Neural cell (in vitro differentiated cells): ENCODE measurements around the gene KDM2A.
"Not testable (repeated sequence)": the region's sequence is repeated elsewhere in the genome, so short reads cannot be mapped to it uniquely, and the experiment has no call there.

ENCODE experiments used
- EP300 ChIP-seq: fragments of 450-650 bp; conservative IDR thresholded peaks from 2 replicates; pipeline ENCODE4 v1.6.1; 2014; ENCODE audit warnings: antibody characterized with exemption, mild to moderate bottlenecking, moderate library complexity; ENCODE audit not compliant: poor library complexity, severe bottlenecking
- EZH2 ChIP-seq: fragments of 200-600, 300-800 bp; shearing (Covaris generic), sonication (generic); IDR thresholded peaks from 2 replicates; pipeline ENCODE4 v1.6.1; 2014; ENCODE audit warnings: antibody characterized with exemption, low read length, borderline replicate concordance, mild to moderate bottlenecking; ENCODE audit not compliant: insufficient read depth, poor library complexity, severe bottlenecking
- POLR2AphosphoS5 ChIP-seq: IDR thresholded peaks from 2 replicates; pipeline ENCODE4 v1.6.1; 2012
- SMC3 ChIP-seq: fragments of 450-650 bp; conservative IDR thresholded peaks from 2 replicates; pipeline ENCODE4 v1.6.1; 2014; ENCODE audit warnings: antibody characterized with exemption, mild to moderate bottlenecking, moderate library complexity; ENCODE audit not compliant: poor library complexity
- TF ChIP-seq, protein P1 (sequence below): fragments of 450-650 bp; IDR thresholded peaks from 2 replicates; pipeline ENCODE4 v1.5.1; 2014; ENCODE audit warnings: antibody characterized with exemption, mild to moderate bottlenecking, moderate library complexity; ENCODE audit not compliant: poor library complexity, severe bottlenecking
- TF ChIP-seq, protein P2 (sequence below): IDR thresholded peaks from 2 replicates; pipeline ENCODE4 v1.6.1; 2012; ENCODE audit warnings: borderline replicate concordance

DNA sequence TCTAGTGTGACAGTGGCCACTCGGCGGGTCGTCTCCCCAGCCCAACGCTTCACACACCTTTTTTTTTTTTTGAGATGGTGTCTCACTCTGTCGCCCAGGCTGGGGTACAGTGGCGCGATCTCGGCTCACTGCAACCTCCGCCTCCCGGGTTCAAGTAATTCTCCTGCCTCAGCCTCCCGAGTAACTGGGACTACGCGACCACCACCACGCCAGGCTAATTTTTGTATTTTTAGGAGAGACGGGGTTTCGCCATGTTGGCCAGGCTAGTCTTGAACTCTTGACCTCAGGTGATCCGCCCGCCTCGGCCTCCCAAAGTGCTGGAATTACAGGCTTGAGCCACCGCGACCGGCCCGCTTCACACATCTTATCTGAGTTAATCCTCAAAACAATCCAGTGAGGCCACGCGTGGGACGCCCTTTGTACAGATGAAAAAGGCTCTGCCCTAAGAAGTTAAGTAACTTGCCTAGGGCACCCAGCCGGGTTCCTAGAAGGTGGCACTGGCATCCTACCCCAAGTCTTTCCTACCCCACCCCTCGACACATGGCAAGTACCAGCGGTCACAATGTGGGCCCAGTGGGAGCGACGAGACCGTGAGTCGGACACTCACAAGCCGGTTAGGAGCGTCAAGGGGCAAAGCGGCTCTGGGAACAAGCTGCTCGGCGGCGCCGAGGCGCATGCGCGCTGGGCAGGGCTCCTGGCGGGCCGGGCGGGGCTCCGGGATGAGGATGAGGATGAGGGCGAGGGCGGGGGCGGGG lies 142.0 kb downstream of the KDM2A start:
- TF ChIP-seq, protein P1, sequence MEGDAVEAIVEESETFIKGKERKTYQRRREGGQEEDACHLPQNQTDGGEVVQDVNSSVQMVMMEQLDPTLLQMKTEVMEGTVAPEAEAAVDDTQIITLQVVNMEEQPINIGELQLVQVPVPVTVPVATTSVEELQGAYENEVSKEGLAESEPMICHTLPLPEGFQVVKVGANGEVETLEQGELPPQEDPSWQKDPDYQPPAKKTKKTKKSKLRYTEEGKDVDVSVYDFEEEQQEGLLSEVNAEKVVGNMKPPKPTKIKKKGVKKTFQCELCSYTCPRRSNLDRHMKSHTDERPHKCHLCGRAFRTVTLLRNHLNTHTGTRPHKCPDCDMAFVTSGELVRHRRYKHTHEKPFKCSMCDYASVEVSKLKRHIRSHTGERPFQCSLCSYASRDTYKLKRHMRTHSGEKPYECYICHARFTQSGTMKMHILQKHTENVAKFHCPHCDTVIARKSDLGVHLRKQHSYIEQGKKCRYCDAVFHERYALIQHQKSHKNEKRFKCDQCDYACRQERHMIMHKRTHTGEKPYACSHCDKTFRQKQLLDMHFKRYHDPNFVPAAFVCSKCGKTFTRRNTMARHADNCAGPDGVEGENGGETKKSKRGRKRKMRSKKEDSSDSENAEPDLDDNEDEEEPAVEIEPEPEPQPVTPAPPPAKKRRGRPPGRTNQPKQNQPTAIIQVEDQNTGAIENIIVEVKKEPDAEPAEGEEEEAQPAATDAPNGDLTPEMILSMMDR: not testable (repeated sequence)
- not testable (repeated sequence) for TF ChIP-seq POLR2AphosphoS5, EZH2, EP300, SMC3
- TF ChIP-seq, protein P2, sequence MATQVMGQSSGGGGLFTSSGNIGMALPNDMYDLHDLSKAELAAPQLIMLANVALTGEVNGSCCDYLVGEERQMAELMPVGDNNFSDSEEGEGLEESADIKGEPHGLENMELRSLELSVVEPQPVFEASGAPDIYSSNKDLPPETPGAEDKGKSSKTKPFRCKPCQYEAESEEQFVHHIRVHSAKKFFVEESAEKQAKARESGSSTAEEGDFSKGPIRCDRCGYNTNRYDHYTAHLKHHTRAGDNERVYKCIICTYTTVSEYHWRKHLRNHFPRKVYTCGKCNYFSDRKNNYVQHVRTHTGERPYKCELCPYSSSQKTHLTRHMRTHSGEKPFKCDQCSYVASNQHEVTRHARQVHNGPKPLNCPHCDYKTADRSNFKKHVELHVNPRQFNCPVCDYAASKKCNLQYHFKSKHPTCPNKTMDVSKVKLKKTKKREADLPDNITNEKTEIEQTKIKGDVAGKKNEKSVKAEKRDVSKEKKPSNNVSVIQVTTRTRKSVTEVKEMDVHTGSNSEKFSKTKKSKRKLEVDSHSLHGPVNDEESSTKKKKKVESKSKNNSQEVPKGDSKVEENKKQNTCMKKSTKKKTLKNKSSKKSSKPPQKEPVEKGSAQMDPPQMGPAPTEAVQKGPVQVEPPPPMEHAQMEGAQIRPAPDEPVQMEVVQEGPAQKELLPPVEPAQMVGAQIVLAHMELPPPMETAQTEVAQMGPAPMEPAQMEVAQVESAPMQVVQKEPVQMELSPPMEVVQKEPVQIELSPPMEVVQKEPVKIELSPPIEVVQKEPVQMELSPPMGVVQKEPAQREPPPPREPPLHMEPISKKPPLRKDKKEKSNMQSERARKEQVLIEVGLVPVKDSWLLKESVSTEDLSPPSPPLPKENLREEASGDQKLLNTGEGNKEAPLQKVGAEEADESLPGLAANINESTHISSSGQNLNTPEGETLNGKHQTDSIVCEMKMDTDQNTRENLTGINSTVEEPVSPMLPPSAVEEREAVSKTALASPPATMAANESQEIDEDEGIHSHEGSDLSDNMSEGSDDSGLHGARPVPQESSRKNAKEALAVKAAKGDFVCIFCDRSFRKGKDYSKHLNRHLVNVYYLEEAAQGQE: not testable (repeated sequence)
